ENCODE results near the gene ZDHHC9.

GRCh38 chrX:129825746-129826505 is 17.8 kb downstream of the ZDHHC9 start:
- TF ChIP-seq CTCF (IDR thresholded peaks at IDR 0.05; ENCODE audit: low read length) (no peak), EZH2 (optimal IDR thresholded peaks at IDR 0.05; ENCODE audit: low read depth, low read length) (no peak)

Measured in MM.1S (cell line).